ENCODE data around the gene TET2.

The TET2 gene

GRCh38 chr4:105304085-105304484 is 157.4 kb downstream of the TET2 start:
- DNase-seq = no peak

DNA sequence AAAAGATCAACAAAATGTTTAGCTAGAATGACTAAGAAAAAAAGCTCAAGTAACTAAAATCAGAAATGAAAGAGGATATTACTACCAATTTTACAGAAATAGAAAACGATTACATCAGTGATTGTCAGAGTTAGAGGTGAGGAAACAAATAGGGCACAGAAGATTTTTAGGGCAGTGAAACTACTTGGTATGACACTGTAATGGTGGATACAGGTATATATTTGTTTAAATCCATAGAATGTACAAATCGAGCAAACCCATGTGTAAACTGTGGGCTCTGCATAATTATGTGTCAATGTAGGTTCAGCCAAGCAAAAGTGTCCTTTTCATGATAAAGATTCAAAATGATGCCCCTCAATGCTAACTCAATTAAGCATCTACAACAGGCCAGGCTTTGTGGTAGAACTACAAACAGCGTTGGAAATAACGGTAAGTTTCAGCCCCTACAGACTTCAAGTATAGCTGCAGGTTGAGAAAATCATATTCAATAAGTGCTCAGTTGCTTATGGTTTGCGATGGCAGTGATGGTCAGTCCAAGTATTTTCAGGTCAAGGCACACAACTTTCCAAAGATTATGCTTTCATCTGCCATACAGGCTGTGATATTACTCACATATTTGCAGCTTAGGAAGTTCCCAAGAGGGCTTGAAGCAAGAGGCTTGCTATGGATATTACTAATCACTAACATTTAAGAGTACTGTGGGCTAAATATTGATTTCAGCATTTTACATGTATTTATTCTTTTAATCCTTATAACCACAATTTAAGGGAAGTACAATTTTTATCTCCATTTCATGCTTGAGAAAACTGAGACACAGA is 158.6 kb downstream of the TET2 start:
- no peak for DNase-seq

GRCh38 chr4:105306158-105306781 is 159.6 kb downstream of the TET2 start:
- DNase-seq = no peak

GRCh38 chr4:105306820-105307219 is 160.1 kb downstream of the TET2 start:
- DNase-seq = no peak

GRCh38 chr4:105318486-105318885 is 171.8 kb downstream of the TET2 start:
- DNase-seq = no peak

DNA sequence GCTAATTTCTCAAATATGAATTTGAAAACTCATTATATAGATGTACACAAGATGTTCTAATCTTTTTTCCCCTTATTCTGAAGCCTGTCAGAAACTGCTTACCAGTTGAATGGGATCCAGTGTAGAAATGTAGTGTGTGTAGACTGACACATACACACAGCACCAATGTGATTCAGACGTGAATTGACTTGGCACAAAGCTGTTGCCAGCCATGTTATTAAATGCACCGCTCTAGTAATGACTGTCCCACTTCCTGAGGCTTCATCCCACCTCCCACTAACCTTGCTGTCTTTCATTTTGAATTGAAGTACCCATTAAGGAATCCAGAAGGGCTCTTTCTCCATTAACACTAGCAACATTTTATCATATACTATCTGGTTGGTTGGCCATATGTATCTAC is 180.5 kb downstream of the TET2 start:
- DNase-seq = no peak

- DNase-seq = no peak
Observed at GRCh38 chr4:105327956-105328355, 181.3 kb downstream of the TET2 start.

- DNase-seq = no peak
Observed at GRCh38 chr4:105329081-105329480, 182.4 kb downstream of the TET2 start.

Data from NCI-H524 treated with DMSO at 0.1 percent for 48 hours (cell line).